ENCODE data around the gene SLC8A1.

DNA sequence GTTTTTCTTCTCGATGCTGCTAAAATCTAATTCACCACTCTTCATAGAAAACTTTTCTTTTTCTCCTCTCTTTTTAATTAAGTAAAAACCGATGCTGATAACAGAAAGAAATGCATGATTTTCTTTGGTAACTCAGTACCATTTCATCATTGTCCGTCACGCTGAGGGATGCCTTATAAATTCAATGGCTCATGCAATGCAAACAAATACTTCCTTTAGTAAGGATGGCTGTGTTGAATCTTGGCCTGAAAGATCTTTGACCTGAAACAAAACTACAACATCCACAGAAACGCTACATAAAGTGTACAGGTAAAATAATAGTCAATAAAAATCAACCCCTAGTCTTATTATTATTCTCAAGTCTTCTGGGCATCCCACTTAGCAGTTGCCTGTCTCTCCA, 261.4 kb downstream of the SLC8A1 start:
- TF ChIP-seq, protein P1, sequence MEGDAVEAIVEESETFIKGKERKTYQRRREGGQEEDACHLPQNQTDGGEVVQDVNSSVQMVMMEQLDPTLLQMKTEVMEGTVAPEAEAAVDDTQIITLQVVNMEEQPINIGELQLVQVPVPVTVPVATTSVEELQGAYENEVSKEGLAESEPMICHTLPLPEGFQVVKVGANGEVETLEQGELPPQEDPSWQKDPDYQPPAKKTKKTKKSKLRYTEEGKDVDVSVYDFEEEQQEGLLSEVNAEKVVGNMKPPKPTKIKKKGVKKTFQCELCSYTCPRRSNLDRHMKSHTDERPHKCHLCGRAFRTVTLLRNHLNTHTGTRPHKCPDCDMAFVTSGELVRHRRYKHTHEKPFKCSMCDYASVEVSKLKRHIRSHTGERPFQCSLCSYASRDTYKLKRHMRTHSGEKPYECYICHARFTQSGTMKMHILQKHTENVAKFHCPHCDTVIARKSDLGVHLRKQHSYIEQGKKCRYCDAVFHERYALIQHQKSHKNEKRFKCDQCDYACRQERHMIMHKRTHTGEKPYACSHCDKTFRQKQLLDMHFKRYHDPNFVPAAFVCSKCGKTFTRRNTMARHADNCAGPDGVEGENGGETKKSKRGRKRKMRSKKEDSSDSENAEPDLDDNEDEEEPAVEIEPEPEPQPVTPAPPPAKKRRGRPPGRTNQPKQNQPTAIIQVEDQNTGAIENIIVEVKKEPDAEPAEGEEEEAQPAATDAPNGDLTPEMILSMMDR (IDR thresholded peaks at IDR 0.05; ENCODE audit: borderline replicate concordance, extremely low read depth, low read length, poor library complexity, severe bottlenecking), result no peak
- no peak for TF ChIP-seq EZH2 (IDR thresholded peaks at IDR 0.05; ENCODE audit: borderline replicate concordance, low read depth, low read length, severe bottlenecking)
